Activated CD4-positive, alpha-beta T cell treated with anti-CD3 and anti-CD28 coated beads, Interleukin-2, amount 10 ng/mL, durations not matched to agents 24 days and 14 days (primary cell): ENCODE results near the gene SERPIND1. TPM values are rescaled to one million over a fixed set of nuclear protein-coding genes. Genes with fewer than 3 reads are reported as not detected.
A peak's percentile ranks its signal among the peaks of the same experiment; 100 is the strongest.

ENCODE experiments used
- DNase-seq: peaks from one replicate; pipeline ENCODE4 v3.0.0; 2022
- H3K27ac Mint-ChIP-seq: one replicate; pipeline ENCODE4 v1.8.0; 2022; ENCODE audit warnings: mild to moderate bottlenecking, mixed read lengths
- H3K27me3 Mint-ChIP-seq: one replicate; pipeline ENCODE4 v1.8.0; 2022; ENCODE audit warnings: mixed read lengths
- H3K36me3 Mint-ChIP-seq: one replicate; pipeline ENCODE4 v1.8.0; 2022; ENCODE audit warnings: low read depth, mild to moderate bottlenecking, mixed read lengths
- H3K4me1 Mint-ChIP-seq: one replicate; pipeline ENCODE4 v1.8.0; 2021; ENCODE audit warnings: mixed read lengths
- H3K4me3 Mint-ChIP-seq: one replicate; pipeline ENCODE4 v1.8.0; 2022; ENCODE audit warnings: mild to moderate bottlenecking, moderate library complexity, mixed read lengths
- H3K9me3 Mint-ChIP-seq: one replicate; pipeline ENCODE4 v1.8.0; 2021; ENCODE audit warnings: mixed read lengths
- intact Hi-C: fragments of 100-400 bp; cut with micrococcal nuclease; formaldehyde crosslinking; loops from one replicate; pipeline ENCODE4 v1.15.1; 2023
- total RNA-seq: library from RNA; stranded (reverse); gene quantifications from 2 replicates; pipeline ENCODE4 v1.2.3, GENCODE V29; 2022

Gene SERPIND1
- total RNA-seq, 1 donor from 2014 or later = not detected

DNA sequence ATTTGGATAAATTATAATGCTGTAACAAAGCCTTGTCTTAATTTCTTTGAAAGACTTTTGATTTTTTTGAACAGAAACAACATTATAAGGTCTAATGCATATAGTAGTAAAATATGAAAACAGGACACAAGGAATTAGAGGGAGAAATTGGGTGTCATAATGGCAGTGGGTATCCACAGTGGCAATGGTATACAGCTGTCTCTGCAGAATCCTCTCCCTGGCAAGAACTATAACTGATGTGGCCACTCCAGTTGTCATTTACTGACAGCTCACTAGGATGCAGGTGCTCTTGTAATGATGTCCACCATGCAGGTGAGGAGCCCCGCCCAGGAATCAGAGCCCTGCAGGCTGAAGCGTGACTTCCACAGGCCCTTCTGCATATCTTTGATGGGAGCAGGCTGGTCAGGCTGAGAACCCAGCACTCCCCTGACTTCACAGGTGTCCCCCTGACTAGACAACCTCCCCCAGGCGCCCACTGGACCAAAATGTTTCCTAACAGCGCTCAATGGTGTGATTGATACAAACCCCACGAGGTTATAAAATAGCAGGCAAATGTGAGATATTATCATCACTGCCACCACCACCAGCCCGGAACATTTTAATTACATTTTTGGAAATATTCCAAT is 32.8 kb upstream of the SERPIND1 start:
- intact Hi-C loops = no loop called here
- Mint-ChIP-seq H3K4me1 (peaks cover 7% of the 10 kb centered on the region), H3K27me3 (no peaks in the 10 kb centered on the region), H3K36me3 (peaks cover 28% of the 10 kb centered on the region), H3K27ac (no peak overlapping the region), H3K4me3 (no peak overlapping the region), H3K9me3 (no peaks in the 10 kb centered on the region)
- DNase-seq = no peak

- H3K4me1 Mint-ChIP-seq = peaks cover 7% of the 10 kb centered on the region
- no peak overlapping the region for H3K4me3 Mint-ChIP-seq
- H3K9me3 Mint-ChIP-seq = no peaks in the 10 kb centered on the region
- DNase-seq = peak; percentile 82
- no peak overlapping the region for H3K27ac Mint-ChIP-seq
- intact Hi-C loops = loop anchor here (1.0 kb wide), 1 partner anchor 136 kb away; no protein-coding TSS in a partner anchor
- no peaks in the 10 kb centered on the region for H3K27me3 Mint-ChIP-seq
- peaks cover 32% of the 10 kb centered on the region for H3K36me3 Mint-ChIP-seq
These were observed 32.0 kb upstream of the SERPIND1 start for GRCh38 chr22:20741634-20742581.

- intact Hi-C loops = loop anchor here (1.0 kb wide), 1 partner anchor 136 kb away; no protein-coding TSS in a partner anchor
- Mint-ChIP-seq H3K9me3 (no peaks in the 10 kb centered on the region), H3K27me3 (no peaks in the 10 kb centered on the region), H3K4me1 (peaks cover 7% of the 10 kb centered on the region), H3K4me3 (no peak overlapping the region), H3K27ac (no peak overlapping the region), H3K36me3 (peaks cover 34% of the 10 kb centered on the region)
- no peak for DNase-seq
These were observed 31.1 kb upstream of the SERPIND1 start for GRCh38 chr22:20742764-20743163.

DNA sequence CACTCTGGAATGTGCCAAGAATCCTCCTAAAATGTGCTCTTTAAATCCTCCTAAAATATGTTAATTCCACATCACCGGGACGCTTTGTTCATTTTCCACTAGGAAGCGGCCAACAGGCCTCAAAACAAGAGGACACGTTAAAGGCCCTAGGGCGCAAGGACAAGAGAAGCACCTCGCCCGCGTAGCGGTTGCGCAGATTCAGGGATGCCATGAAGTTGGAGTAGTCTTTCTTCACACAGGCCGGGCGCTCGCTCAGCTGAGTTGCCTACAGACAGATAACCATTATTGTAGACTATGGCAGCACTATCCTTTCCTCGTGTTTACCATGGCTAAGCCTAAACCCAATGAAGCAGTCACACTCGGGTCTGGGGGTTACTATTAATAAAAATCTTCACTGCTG is 29.5 kb upstream of the SERPIND1 start:
- H3K27me3 Mint-ChIP-seq = no peaks in the 10 kb centered on the region
- no peaks in the 10 kb centered on the region for H3K4me1 Mint-ChIP-seq
- no peak for DNase-seq
- intact Hi-C loops = no loop called here
- peaks cover 29% of the 10 kb centered on the region for H3K36me3 Mint-ChIP-seq
- H3K27ac Mint-ChIP-seq = no peak overlapping the region
- no peaks in the 10 kb centered on the region for H3K9me3 Mint-ChIP-seq
- H3K4me3 Mint-ChIP-seq = no peak overlapping the region

DNA sequence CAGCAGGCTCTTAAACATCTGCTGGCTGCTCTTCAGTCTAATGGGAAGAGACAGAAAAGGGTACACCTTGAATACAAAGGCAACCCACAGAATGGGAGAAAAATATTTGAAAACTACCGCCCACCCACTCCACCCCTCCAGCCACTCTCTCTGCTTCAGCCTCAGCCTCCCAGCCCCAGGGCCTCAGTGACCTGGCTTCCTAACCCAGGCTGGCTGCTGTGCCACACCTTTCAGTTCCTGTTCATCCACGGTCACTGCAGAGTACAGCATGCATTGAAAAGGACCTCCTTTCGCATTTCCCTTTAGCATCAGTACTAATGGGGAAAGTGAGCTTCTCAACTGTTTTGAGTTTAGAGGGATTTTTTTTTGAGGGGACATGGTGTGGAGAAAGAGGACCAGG is 28.8 kb upstream of the SERPIND1 start:
- Mint-ChIP-seq H3K36me3 (peaks cover 30% of the 10 kb centered on the region), H3K4me1 (no peaks in the 10 kb centered on the region), H3K4me3 (no peak overlapping the region), H3K27me3 (no peaks in the 10 kb centered on the region), H3K9me3 (no peaks in the 10 kb centered on the region), H3K27ac (no peak overlapping the region)
- intact Hi-C loops = no loop called here
- DNase-seq = no peak

GRCh38 chr22:20746431-20747189 is 27.3 kb upstream of the SERPIND1 start:
- Mint-ChIP-seq H3K36me3 (peaks cover 33% of the 10 kb centered on the region), H3K9me3 (no peaks in the 10 kb centered on the region), H3K4me3 (no peak overlapping the region), H3K27me3 (no peaks in the 10 kb centered on the region), H3K27ac (no peak overlapping the region), H3K4me1 (no peaks in the 10 kb centered on the region)
- intact Hi-C loops = no loop called here
- DNase-seq = no peak

DNA sequence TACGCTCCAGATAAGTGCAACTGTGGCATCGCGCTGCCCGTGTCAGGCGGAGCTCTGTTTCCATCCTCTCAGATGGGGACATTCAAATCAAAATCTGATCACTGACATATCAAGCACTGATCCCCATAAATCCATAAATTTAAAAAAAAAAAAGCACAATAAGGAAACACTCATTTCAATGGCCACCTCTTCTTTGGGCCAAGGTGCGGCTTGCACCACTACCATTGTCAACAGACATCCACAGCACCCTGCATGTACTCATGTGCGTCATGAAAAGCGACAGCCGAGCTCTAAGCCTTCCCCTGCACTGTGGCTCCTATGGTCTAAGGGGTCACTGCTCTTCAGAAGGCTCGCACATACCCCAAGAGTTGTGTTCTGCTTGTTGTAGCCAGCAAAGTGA is 26.7 kb upstream of the SERPIND1 start:
- no peak for DNase-seq
- no peaks in the 10 kb centered on the region for H3K27me3 Mint-ChIP-seq
- H3K27ac Mint-ChIP-seq = no peak overlapping the region
- intact Hi-C loops = no loop called here
- no peak overlapping the region for H3K4me3 Mint-ChIP-seq
- no peaks in the 10 kb centered on the region for H3K4me1 Mint-ChIP-seq
- H3K9me3 Mint-ChIP-seq = no peaks in the 10 kb centered on the region
- H3K36me3 Mint-ChIP-seq = peaks cover 29% of the 10 kb centered on the region

GRCh38 chr22:20748082-20748481 is 25.8 kb upstream of the SERPIND1 start:
- H3K4me1 Mint-ChIP-seq = no peaks in the 10 kb centered on the region
- no peak for DNase-seq
- H3K4me3 Mint-ChIP-seq = no peak overlapping the region
- intact Hi-C loops = no loop called here
- no peak overlapping the region for H3K27ac Mint-ChIP-seq
- peaks cover 27% of the 10 kb centered on the region for H3K36me3 Mint-ChIP-seq
- H3K9me3 Mint-ChIP-seq = no peaks in the 10 kb centered on the region
- no peaks in the 10 kb centered on the region for H3K27me3 Mint-ChIP-seq

- no peak for DNase-seq
- intact Hi-C loops = no loop called here
- H3K9me3 Mint-ChIP-seq = no peaks in the 10 kb centered on the region
- no peaks in the 10 kb centered on the region for H3K27me3 Mint-ChIP-seq
- peak overlapping the region; percentile 34 for H3K27ac Mint-ChIP-seq
- no peaks in the 10 kb centered on the region for H3K4me1 Mint-ChIP-seq
- no peak overlapping the region for H3K4me3 Mint-ChIP-seq
- peaks cover 25% of the 10 kb centered on the region for H3K36me3 Mint-ChIP-seq
These were observed 25.0 kb upstream of the SERPIND1 start for GRCh38 chr22:20748731-20749428.

DNA sequence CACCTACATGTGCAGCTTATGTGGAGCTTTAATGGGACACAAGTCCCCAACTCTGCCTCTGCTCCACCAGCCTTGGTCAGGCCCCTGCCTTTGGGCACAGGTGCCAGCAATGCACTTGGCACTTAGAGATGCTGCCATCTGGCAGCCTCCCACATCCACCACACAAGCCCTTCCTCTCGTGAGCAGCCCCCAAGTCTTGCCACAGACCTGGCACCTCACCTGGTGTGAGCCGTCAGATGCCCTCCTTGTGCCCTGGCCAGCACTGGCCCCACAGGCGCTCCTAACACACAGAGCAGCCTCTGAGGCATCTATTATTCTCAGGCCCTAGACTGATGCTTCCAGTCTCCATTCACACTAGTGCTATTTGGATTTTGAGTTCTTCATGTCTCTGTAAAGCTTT is 24.5 kb upstream of the SERPIND1 start:
- intact Hi-C loops = no loop called here
- Mint-ChIP-seq H3K9me3 (no peaks in the 10 kb centered on the region), H3K27ac (peak overlapping the region; percentile 34), H3K4me3 (no peak overlapping the region), H3K27me3 (no peaks in the 10 kb centered on the region), H3K4me1 (no peaks in the 10 kb centered on the region), H3K36me3 (peaks cover 27% of the 10 kb centered on the region)
- no peak for DNase-seq

GRCh38 chr22:20750461-20751184 is 23.3 kb upstream of the SERPIND1 start:
- no peak for DNase-seq
- Mint-ChIP-seq H3K9me3 (no peaks in the 10 kb centered on the region), H3K27me3 (no peaks in the 10 kb centered on the region), H3K36me3 (peaks cover 22% of the 10 kb centered on the region), H3K4me3 (no peak overlapping the region), H3K27ac (no peak overlapping the region), H3K4me1 (no peaks in the 10 kb centered on the region)
- intact Hi-C loops = no loop called here

GRCh38 chr22:20751185-20751851 is 22.6 kb upstream of the SERPIND1 start:
- no peaks in the 10 kb centered on the region for H3K4me1 Mint-ChIP-seq
- DNase-seq = no peak
- peaks cover 23% of the 10 kb centered on the region for H3K36me3 Mint-ChIP-seq
- intact Hi-C loops = no loop called here
- H3K9me3 Mint-ChIP-seq = no peaks in the 10 kb centered on the region
- no peak overlapping the region for H3K4me3 Mint-ChIP-seq
- no peaks in the 10 kb centered on the region for H3K27me3 Mint-ChIP-seq
- H3K27ac Mint-ChIP-seq = no peak overlapping the region
